ENCODE results near the gene F9. TPM values are rescaled to one million over a fixed set of nuclear protein-coding genes. Genes with fewer than 3 reads are reported as not detected.
"Not testable (repeated sequence)": the region's sequence is repeated elsewhere in the genome, so short reads cannot be mapped to it uniquely, and the experiment has no call there.

Gene F9
- total RNA-seq, 1 experiment from 2014 or later = 0.17 TPM

DNA sequence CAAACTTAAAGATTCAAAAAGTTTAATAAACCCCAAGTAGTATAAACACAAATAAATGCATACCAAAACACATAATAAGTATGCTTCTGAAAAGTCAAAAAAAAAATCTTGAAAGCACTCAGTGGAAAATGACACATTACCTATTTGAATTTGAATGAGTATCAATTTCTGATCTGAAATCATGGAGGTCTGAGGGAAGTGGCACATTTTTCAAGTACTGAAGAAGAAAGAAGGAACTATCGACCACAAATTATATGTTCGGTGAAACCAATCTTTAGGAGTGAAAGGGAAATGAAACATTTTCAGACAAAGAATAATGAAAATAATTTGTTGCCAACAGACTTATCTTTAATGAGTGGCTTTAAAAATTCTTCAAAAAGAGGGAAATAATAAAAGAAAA is 12.1 kb upstream of the F9 start:
- CTCF ChIA-PET = no interaction called here

DNA sequence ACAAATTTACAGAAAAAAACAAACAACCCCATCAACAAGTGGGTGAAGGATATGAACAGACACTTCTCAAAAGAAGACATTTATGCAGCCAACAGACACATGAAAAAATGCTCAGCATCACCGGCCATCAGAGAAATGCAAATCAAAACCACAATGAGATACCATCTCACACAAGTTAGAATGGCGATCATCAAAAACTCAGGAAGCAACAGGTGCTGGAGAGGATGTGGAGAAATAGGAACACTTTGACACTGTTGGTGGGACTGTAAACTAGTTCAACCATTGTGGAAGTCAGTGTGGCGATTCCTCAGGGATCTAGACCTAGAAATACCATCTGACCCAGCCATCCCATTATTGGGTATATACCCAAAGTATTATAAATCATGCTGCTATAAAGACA is 1.7 kb upstream of the F9 start:
- H3K36me3 Mint-ChIP-seq; H3K9me3 Mint-ChIP-seq; POLR2A ChIA-PET; CTCF ChIA-PET; H3K4me3 Mint-ChIP-seq; H3K4me1 Mint-ChIP-seq; H3K27ac Mint-ChIP-seq; DNase-seq (ENCODE audit: low spot score); ATAC-seq; H3K27me3 Mint-ChIP-seq (ENCODE audit: low read depth): not testable (repeated sequence)

More for the DNA sequence above, 12.1 kb upstream of the F9 start:
- H3K9me3 Mint-ChIP-seq = peaks cover 8% of the 10 kb centered on the region
- ATAC-seq = no peak
- H3K27me3 Mint-ChIP-seq (ENCODE audit: low read depth) = no peaks in the 10 kb centered on the region
- DNase-seq (ENCODE audit: low spot score) = no peak
- POLR2A ChIA-PET = no interaction called here
- H3K4me3 Mint-ChIP-seq = no peak overlapping the region
- TF ChIP-seq FOXK1 (CRISPR knock-in tag; IDR thresholded peaks at IDR 0.05) = no peak
- no peak for TF ChIP-seq CBFB (CRISPR knock-in tag; IDR thresholded peaks at IDR 0.05; ENCODE audit: low read depth)
- TF ChIP-seq FOXJ3 (CRISPR knock-in tag; IDR thresholded peaks at IDR 0.05; ENCODE audit: borderline replicate concordance) = no peak
- TF ChIP-seq, protein P1, sequence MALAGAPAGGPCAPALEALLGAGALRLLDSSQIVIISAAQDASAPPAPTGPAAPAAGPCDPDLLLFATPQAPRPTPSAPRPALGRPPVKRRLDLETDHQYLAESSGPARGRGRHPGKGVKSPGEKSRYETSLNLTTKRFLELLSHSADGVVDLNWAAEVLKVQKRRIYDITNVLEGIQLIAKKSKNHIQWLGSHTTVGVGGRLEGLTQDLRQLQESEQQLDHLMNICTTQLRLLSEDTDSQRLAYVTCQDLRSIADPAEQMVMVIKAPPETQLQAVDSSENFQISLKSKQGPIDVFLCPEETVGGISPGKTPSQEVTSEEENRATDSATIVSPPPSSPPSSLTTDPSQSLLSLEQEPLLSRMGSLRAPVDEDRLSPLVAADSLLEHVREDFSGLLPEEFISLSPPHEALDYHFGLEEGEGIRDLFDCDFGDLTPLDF (CRISPR knock-in tag; IDR thresholded peaks at IDR 0.05) = no peak
- H3K4me1 Mint-ChIP-seq = no peaks in the 10 kb centered on the region
- H3K27ac Mint-ChIP-seq = no peak overlapping the region
- H3K36me3 Mint-ChIP-seq = peaks cover 2% of the 10 kb centered on the region

- H3K4me1 Mint-ChIP-seq = no peaks in the 10 kb centered on the region
- CTCF ChIA-PET = no interaction called here
Measured at GRCh38 chrX:139532834-139533233, 2.3 kb downstream of the F9 start.

More at GRCh38 chrX:139532834-139533233, 2.3 kb downstream of the F9 start:
- no peak for ATAC-seq
- Mint-ChIP-seq H3K9me3 (no peaks in the 10 kb centered on the region), H3K27me3 (ENCODE audit: low read depth) (no peaks in the 10 kb centered on the region), H3K4me3 (no peak overlapping the region), H3K36me3 (no peaks in the 10 kb centered on the region), H3K27ac (no peak overlapping the region)
- DNase-seq (ENCODE audit: low spot score) = no peak
- no peak for TF ChIP-seq RORB (CRISPR knock-in tag; IDR thresholded peaks at IDR 0.05)
- no peak for TF ChIP-seq ZBTB21 (CRISPR knock-in tag; IDR thresholded peaks at IDR 0.05; ENCODE audit: borderline replicate concordance)
- TF ChIP-seq OVOL2 (CRISPR knock-in tag; IDR thresholded peaks at IDR 0.05; ENCODE audit: borderline replicate concordance) = no peak
- TF ChIP-seq CBFB (CRISPR knock-in tag; IDR thresholded peaks at IDR 0.05; ENCODE audit: low read depth) = no peak
- TF ChIP-seq, protein P1 (CRISPR knock-in tag; IDR thresholded peaks at IDR 0.05) = no peak
- TF ChIP-seq ARID4B (CRISPR knock-in tag; IDR thresholded peaks at IDR 0.05; ENCODE audit: borderline replicate concordance) = no peak
- no peak for TF ChIP-seq ZNF138 (CRISPR knock-in tag; conservative IDR thresholded peaks at IDR 0.05)
- POLR2A ChIA-PET = no interaction called here

All from WTC11 (cell line).